Body of pancreas (tissue), 4 donors: Measurements from ENCODE around the gene CFAP157. TPM values are rescaled to one million over a fixed set of nuclear protein-coding genes. Genes with fewer than 3 reads are reported as not detected.

Experiments used
- ATAC-seq: fragments of 150-250 bp; one replicate; pipeline ENCODE4 v1.9.1; 2016
- DNase-seq, 4 donors: peaks; one replicate each; pipeline ENCODE4 v3.0.0-alpha.2; 2019
- H3K27ac ChIP-seq, 4 donors: fragments of 200-600 bp; sonication (generic); 1 replicate in 3 of 4; 2 replicates in 1 of 4; pipeline versions ENCODE4 v1.5.1 to v1.6.1; 2016 to 2019; ENCODE audit warnings: mild to moderate bottlenecking in 1 of 4, mixed read lengths in 1 of 4, moderate library complexity in 1 of 4
- H3K27me3 ChIP-seq, 2 donors: fragments of 200-600 bp; sonication (generic); one replicate each; pipeline ENCODE4 v1.6.0; 2016; ENCODE audit warnings: mild to moderate bottlenecking in 1 of 2
- H3K36me3 ChIP-seq, 2 donors: fragments of 200-600 bp; sonication (generic); replicated peaks in 1 of 2; 2 replicates each; pipeline ENCODE4 v1.5.1; 2016; ENCODE audit warnings: low read depth in 2 of 2; ENCODE audit not compliant: insufficient read depth in 1 of 2
- H3K4me1 ChIP-seq: fragments of 200-600 bp; sonication (generic); one replicate; pipeline ENCODE4 v1.6.0; 2016
- H3K4me3 ChIP-seq, 2 donors: fragments of 200-600 bp; sonication (generic); 1 replicate in 1 of 2; 2 replicates in 1 of 2; pipeline ENCODE4 v1.5.1; 2016 to 2019
- H3K9me3 ChIP-seq, 3 donors: fragments of 200-600 bp; sonication (generic); 1 replicate in 2 of 3; 2 replicates in 1 of 3; pipeline ENCODE4 v1.5.1; 2016
- CTCF ChIP-seq, 7 experiments: fragments of 450-650 bp in 4 of 7; fragments of 200-600 bp in 3 of 7; sonication (generic) in 3 of 7; IDR thresholded peaks; one replicate each; pipeline ENCODE4 v1.5.1; 2016 to 2019; ENCODE audit warnings: antibody characterized with exemption in 7 of 7
- POLR2A ChIP-seq, 3 donors: fragments of 450-650 bp; IDR thresholded peaks; one replicate each; pipeline ENCODE4 v1.6.1; 2016; ENCODE audit warnings: antibody characterized with exemption in 3 of 3, mild to moderate bottlenecking in 2 of 3
- WGBS, 2 donors: methylation state at CpG; one replicate each; pipeline ENCODE4 v1.1.5; 2017; 5-methylcytosine and 5-hydroxymethylcytosine counted together
- intact Hi-C: fragments of 100-400 bp; cut with DNase I; formaldehyde crosslinking; loops from one replicate; pipeline ENCODE4 v1.15.1; 2023
- total RNA-seq, 2 donors: library from RNA; depleted of rRNA; stranded (reverse); fragments of >200 nt; gene quantifications; one replicate each; pipeline ENCODE4 v1.1.0, GENCODE V29; 2016

Gene CFAP157
- total RNA-seq, 2 donors from 2014 or later, result 2.3 TPM

GRCh38 chr9:127700140-127700539, 6.6 kb upstream of the CFAP157 start:
- H3K4me3 ChIP-seq, result no peak overlapping the region
- peaks cover 30% of the 10 kb centered on the region for H3K4me1 ChIP-seq
- DNase-seq (no peak), ATAC-seq (no peak)
- no peaks in the 10 kb centered on the region for H3K27me3 ChIP-seq
- intact Hi-C loops, result no loop called here
- no peaks in the 10 kb centered on the region for H3K36me3 ChIP-seq
- H3K9me3 ChIP-seq, result no peaks in the 10 kb centered on the region
- TF ChIP-seq POLR2A (IDR thresholded peaks at IDR 0.05) (no peak), CTCF (IDR thresholded peaks at IDR 0.05) (no peak)
- WGBS, 2 donors, result 91 to 94% methylated on average over 2 of the region's 2 CpGs
- H3K27ac ChIP-seq, result peak overlapping the region; percentile 75 to 89 (median 87)

GRCh38 chr9:127700594-127701255, 6.1 kb upstream of the CFAP157 start:
- H3K27ac ChIP-seq, result peak overlapping the region; percentile 50 to 89 (median 87)

GRCh38 chr9:127703289-127703946, 3.4 kb upstream of the CFAP157 start:
- intact Hi-C loops, result no loop called here
- ATAC-seq (no peak), DNase-seq (no peak)
- TF ChIP-seq POLR2A (IDR thresholded peaks at IDR 0.05), result no peak
- no peak for TF ChIP-seq CTCF (IDR thresholded peaks at IDR 0.05)
- WGBS, 2 donors, result 75 to 82% methylated on average over 5 to 9 of the region's 9 CpGs
- H3K4me3 ChIP-seq, result no peak overlapping the region
- no peaks in the 10 kb centered on the region for H3K27me3 ChIP-seq
- H3K4me1 ChIP-seq, result peaks cover 50% of the 10 kb centered on the region
- no peak overlapping the region for H3K27ac ChIP-seq
- H3K9me3 ChIP-seq, result no peaks in the 10 kb centered on the region
- no peaks in the 10 kb centered on the region for H3K36me3 ChIP-seq

More at GRCh38 chr9:127700594-127701255, 6.1 kb upstream of the CFAP157 start:
- no peak overlapping the region for H3K4me3 ChIP-seq
- peaks cover 36% of the 10 kb centered on the region for H3K4me1 ChIP-seq
- DNase-seq, result peak; percentile 58 to 81 (median 72)
- no peaks in the 10 kb centered on the region for H3K9me3 ChIP-seq
- WGBS, 2 donors, result 34 to 40% methylated on average over 5 of the region's 5 CpGs
- intact Hi-C loops, result no loop called here
- H3K36me3 ChIP-seq, result no peaks in the 10 kb centered on the region
- H3K27me3 ChIP-seq, result no peaks in the 10 kb centered on the region
- TF ChIP-seq CTCF (IDR thresholded peaks at IDR 0.05) (no peak), POLR2A (IDR thresholded peaks at IDR 0.05) (peak in 2 of 3 donors; percentile 16 to 20)
- peak; percentile 69 for ATAC-seq

GRCh38 chr9:127705577-127706379, 1.0 kb upstream of the CFAP157 start:
- peak; percentile 56 to 89 (median 72) for DNase-seq
- intact Hi-C loops, result no loop called here
- TF ChIP-seq POLR2A (IDR thresholded peaks at IDR 0.05), result no peak
- TF ChIP-seq CTCF (IDR thresholded peaks at IDR 0.05), result no peak
- 69 to 75% methylated on average over 5 to 12 of the region's 12 CpGs for WGBS, 2 donors
- Histone ChIP-seq H3K36me3 (no peaks in the 10 kb centered on the region), H3K4me3 (no peak overlapping the region), H3K9me3 (no peaks in the 10 kb centered on the region), H3K27ac (no peak overlapping the region), H3K4me1 (peaks cover 33% of the 10 kb centered on the region), H3K27me3 (no peaks in the 10 kb centered on the region)
- ATAC-seq, result no peak
